Muscle of arm (tissue), 12 donors: ENCODE measurements around the gene PCGF5. TPM values are rescaled to one million over a fixed set of nuclear protein-coding genes. Genes with fewer than 3 reads are reported as not detected.
"Not testable (repeated sequence)": the region's sequence is repeated elsewhere in the genome, so short reads cannot be mapped to it uniquely, and the experiment has no call there.

Experiments
- DNase-seq: peaks from one replicate; pipeline ENCODE4 v3.0.0-alpha.2; 2013
- polyA plus RNA-seq, 12 donors: library from polyadenylated mRNA; unstranded; fragments of 120-200 nt; gene quantifications; one replicate each; pipeline ENCODE4 v1.2.1, GENCODE V29; 2013; ENCODE audit not compliant: insufficient read length in 12 of 12

PCGF5 gene
- polyA plus RNA-seq, 12 donors, result 14.6 to 25.9 (median 20.1) TPM; not detected in 1

DNA sequence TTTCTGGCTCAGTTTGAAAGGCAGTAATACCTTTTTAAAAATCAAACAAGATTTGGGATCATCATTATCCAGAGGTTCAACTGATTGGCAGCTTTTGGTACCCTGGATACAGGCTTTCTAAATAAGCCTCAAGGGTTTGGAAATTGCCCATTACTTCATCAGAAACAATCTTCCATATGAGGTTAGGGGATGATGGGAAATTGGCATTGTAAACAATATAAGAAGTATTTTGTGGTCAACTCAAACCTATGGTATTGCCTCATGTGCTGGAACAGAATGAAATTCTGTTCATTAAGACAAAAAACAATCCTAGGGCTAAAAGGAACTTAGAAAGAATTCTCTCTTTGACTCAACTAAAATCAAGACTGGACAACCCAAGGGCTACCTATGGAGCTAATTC lies 97.1 kb downstream of the PCGF5 start:
- DNase-seq, result no peak

DNA sequence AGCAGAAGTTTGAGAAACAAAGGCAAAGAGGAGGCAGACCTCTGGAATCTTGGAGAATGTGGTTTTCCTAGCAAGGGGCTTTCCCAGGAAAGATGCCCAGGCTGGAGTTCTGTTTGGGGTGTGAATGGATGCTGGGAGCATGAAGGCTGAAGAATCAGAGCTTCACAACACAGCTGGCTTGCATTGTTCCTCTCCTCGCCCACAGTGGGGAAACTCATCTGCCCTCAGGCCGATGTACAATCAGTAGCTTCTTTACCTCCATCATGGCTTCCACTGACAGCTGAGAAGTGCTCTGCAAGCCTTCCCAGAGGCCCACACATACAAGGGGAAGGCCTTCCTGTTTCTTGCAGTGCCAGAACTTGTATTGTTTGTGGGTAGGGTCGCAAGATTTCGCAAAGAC lies 98.9 kb downstream of the PCGF5 start:
- DNase-seq, result no peak

DNA sequence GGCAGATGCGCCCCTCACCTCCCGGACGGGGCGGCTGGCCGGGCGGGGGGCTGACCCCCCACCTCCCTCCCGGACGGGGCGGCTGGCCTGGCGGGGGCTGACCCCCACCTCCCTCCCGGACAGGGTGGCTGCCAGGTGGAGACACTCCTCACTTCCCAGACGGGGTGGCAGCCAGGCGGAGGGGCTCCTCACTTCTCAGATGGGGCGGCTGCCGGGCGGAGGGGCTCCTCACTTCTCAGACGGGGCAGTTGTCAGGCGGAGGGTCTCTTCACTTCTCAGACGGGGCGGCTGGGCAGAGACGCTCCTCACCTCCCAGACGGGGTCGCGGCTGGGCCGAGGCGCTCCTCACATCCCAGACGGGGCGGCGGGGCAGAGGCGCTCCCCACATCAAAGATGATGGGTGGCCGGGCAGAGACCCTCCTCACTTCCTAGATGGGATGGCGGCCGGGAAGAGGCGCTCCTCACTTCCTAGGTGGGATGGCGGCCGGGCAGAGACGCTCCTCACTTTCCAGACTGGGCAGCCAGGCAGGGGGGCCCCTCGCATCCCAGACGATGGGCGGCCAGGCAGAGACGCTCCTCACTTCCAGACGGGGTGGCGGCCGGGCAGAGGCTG lies 102.9 kb downstream of the PCGF5 start:
- not testable (repeated sequence) for DNase-seq

DNA sequence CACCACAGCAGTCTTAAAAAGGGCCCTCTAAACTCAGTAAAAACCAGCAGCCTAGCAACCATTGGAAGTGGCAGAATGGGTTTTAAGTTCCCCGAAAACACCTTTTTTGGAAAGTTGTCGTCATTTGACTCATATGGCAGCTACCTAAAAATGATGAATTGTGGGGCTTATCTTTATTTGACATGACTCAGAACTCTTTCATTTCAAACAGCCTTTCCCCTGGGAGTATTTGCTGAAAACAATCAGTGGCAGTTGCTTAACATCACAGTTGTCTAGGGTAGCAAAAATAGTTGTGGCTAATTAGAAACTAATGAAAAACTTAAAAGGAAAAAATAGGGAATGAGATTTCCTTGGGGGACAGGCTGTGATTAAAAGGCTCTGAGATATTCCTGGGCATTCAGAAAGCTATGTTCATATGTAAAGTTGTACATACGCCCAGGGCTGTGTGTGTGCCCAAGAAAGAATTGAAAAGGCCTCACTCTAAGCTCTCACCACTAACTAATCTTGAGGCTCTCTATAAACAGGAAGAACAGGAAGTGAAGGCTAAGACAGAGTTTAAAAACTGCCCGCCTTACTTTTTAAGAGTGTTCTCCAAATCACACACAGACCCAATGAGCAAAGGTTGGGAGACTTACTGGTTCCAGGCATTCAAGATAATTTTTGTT lies 108.0 kb downstream of the PCGF5 start:
- DNase-seq, result no peak

Other genes with a start within 250 kb of the PCGF5 start
- 10 to 100 TPM in 11 of 12 donors, not detected in 1; 13.3 to 32.2 (median 19.1) TPM for gene HECTD2, start 189.7 kb downstream of the PCGF5 start, polyA plus RNA-seq